ENCODE data around the gene RNF103. TPM values are rescaled to one million over a fixed set of nuclear protein-coding genes. Genes with fewer than 3 reads are reported as not detected.

Gene RNF103
- total RNA-seq, 1 experiment from 2014 or later, result 24.5 TPM

DNA sequence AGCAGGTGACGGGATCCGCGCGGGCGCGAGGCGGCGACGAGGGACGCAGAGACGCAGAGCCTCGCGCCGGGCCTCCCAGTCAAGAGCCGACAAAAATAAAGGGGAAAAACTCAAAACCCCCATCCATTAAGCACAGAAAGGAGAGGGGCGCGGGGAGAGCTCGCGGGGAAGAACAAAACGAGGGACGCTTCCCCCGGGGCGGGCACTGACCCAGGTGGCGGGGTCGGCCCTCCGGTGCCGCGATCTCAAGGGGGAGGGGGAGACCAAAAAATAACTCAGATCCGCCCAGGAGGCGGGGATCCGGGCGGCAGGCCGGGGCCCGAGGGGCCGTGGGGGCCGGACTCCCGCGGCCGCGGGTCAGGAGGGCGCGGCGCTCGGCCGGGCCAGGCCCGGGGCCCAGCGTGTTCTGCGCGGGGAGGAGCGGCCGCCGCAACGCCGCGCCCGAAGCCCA, 597 bp downstream of the RNF103 start:
- no peaks in the 10 kb centered on the region for H3K27me3 ChIP-seq (ENCODE audit: insufficient read depth, low read depth)
- H3F3A ChIP-seq (ENCODE audit: insufficient read depth, low read depth), result peaks cover 22% of the 10 kb centered on the region
- CTCF ChIA-PET, result no interaction called here
- H2AFZ ChIP-seq, result peak overlapping the region; percentile 78
- peak in 1 of 2 experiments; percentile 64 for DNase-seq
- H3K4me3 ChIP-seq, result peak overlapping the region; percentile 78
- intact Hi-C loops (cut with micrococcal nuclease; ENCODE audit: unreplicated experiment), result loop anchor here (1.0 to 5.0 kb wide), 4 partner anchors 60 to 426 kb away; partner anchors contain the start of genes CHMP3, IMMT, KDM3A and MRPL35
- TF ChIP-seq, protein P1, sequence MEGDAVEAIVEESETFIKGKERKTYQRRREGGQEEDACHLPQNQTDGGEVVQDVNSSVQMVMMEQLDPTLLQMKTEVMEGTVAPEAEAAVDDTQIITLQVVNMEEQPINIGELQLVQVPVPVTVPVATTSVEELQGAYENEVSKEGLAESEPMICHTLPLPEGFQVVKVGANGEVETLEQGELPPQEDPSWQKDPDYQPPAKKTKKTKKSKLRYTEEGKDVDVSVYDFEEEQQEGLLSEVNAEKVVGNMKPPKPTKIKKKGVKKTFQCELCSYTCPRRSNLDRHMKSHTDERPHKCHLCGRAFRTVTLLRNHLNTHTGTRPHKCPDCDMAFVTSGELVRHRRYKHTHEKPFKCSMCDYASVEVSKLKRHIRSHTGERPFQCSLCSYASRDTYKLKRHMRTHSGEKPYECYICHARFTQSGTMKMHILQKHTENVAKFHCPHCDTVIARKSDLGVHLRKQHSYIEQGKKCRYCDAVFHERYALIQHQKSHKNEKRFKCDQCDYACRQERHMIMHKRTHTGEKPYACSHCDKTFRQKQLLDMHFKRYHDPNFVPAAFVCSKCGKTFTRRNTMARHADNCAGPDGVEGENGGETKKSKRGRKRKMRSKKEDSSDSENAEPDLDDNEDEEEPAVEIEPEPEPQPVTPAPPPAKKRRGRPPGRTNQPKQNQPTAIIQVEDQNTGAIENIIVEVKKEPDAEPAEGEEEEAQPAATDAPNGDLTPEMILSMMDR (conservative IDR thresholded peaks at IDR 0.05), result no peak
- TF ChIP-seq EZH2 (IDR thresholded peaks at IDR 0.05; ENCODE audit: low read depth), result no peak
- peaks cover 18% of the 10 kb centered on the region for H4K20me1 ChIP-seq (ENCODE audit: insufficient read depth)
- peak overlapping the region; percentile 94 for H3K4me2 ChIP-seq
- no TSS peak for BruUV-seq (replicated peaks)
- peaks cover 16% of the 10 kb centered on the region for H3K4me1 ChIP-seq (replicated peaks; ENCODE audit: insufficient read depth)
- 0 out of 2 replicates have a peak, but pooled peaks cover 5% of the 10 kb centered on the region for H3K36me3 ChIP-seq (ENCODE audit: low read depth)
- H3K27ac ChIP-seq, result peak overlapping the region; percentile 89
- no peaks in the 10 kb centered on the region for H3K9me2 ChIP-seq (ENCODE audit: insufficient read depth)
- peaks cover 37% of the 10 kb centered on the region for H3K79me2 ChIP-seq (ENCODE audit: low read depth)
- POLR2A ChIA-PET (ENCODE audit: unreplicated experiment), result interaction anchor here (0.6 kb wide), 2 partner anchors 72 to 352 kb away, joined by 3 read pairs; no protein-coding TSS in a partner anchor
- no peaks in the 10 kb centered on the region for H3K9me3 ChIP-seq (ENCODE audit: insufficient read depth, low read depth)

DNA sequence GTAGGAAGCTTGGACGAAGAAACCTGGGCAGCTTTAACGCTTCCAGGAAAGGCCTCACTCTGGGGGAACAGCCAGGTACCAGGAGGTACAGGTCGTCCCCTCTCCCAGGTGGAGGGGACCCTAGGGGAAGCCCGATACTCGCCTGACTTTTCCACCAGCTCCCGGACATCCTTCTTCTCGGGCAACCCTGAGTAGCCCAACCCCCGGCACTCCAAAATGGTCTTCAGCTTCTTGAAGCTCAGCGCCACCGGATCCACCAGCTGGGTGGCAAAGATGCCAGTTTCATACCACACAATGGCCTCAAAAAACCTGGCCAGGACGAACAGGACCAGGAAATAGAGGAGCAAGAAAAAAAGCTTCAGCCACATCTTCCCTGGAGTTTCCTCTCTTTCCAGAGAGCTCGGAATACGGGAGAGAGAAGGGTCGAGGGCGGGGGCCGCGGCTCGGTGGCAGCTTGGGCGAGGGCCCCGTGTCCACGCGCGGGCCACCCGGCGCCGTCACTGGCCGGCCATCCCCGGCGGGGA, 1.1 kb downstream of the RNF103 start:
- Histone ChIP-seq H3K79me2 (ENCODE audit: low read depth) (peaks cover 37% of the 10 kb centered on the region), H2AFZ (peak overlapping the region; percentile 78), H3K36me3 (ENCODE audit: low read depth) (peaks cover 9% of the 10 kb centered on the region; the same call in 1 of the 2 replicates), H3K27me3 (ENCODE audit: insufficient read depth, low read depth) (no peaks in the 10 kb centered on the region), H3K4me2 (peak overlapping the region; percentile 94), H4K20me1 (ENCODE audit: insufficient read depth) (peaks cover 18% of the 10 kb centered on the region), H3K9me2 (ENCODE audit: insufficient read depth) (no peaks in the 10 kb centered on the region), H3K27ac (peak overlapping the region; percentile 89), H3K9me3 (ENCODE audit: insufficient read depth, low read depth) (no peaks in the 10 kb centered on the region), H3K4me3 (peak overlapping the region; percentile 78), H3F3A (ENCODE audit: insufficient read depth, low read depth) (peaks cover 22% of the 10 kb centered on the region), H3K4me1 (replicated peaks; ENCODE audit: insufficient read depth) (peaks cover 16% of the 10 kb centered on the region)
- no peak for DNase-seq
- POLR2A ChIA-PET (ENCODE audit: unreplicated experiment), result interaction anchor here (0.6 kb wide), 4 partner anchors 17 to 351 kb away, joined by 3 to 5 read pairs (median 4); no protein-coding TSS in a partner anchor
- TF ChIP-seq, protein P1 (conservative IDR thresholded peaks at IDR 0.05), result no peak
- CTCF ChIA-PET, result no interaction called here
- BruUV-seq (replicated peaks), result TSS peak; percentile 33
- intact Hi-C loops (cut with micrococcal nuclease; ENCODE audit: unreplicated experiment), result loop anchor here (1.0 to 5.0 kb wide), 4 partner anchors 59 to 425 kb away; partner anchors contain the start of genes CHMP3, IMMT, KDM3A and MRPL35

DNA sequence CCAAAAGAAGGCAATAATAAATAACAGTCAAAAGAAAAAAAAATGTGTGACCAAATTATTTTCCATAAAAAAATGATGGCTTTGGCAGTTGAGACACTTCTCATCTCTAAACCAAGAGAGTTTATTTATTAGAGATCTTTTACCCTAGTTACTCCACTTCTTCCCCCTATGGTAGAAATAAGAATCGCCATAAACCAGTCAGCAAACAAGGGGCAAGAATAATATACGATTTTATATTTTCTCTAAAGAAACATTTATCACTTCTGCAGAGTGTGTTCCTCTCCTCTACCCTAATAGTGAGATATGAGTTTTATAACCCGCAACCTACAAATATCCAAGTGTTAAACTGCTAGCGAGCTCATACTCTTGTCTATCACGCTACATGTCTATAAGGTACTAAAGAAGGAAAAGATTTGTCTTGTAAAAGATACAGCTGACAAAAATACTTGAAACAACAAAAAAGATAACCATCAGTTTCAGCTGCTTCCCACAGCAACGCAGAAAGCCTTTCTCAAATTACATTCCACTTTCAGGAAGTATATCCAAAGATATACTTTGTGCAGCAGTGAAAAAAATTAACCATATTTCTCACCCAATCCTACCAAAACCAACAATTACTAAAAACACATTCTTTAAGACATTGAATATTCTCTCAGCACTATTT, 2.3 kb downstream of the RNF103 start:
- ChIA-PET CTCF (interaction anchor here (0.7 kb wide), 1 partner anchor 896 kb away, joined by 3 read pairs; no protein-coding TSS in a partner anchor), POLR2A (ENCODE audit: unreplicated experiment) (interaction anchor here (0.7 kb wide), 2 partner anchors 909 to 1294 kb away, joined by 5 to 9 read pairs; partner anchors contain the start of gene TGOLN2)
- peaks cover 16% of the 10 kb centered on the region for H3K4me1 ChIP-seq (replicated peaks; ENCODE audit: insufficient read depth)
- H2AFZ ChIP-seq, result no peak overlapping the region
- TF ChIP-seq EZH2 (IDR thresholded peaks at IDR 0.05; ENCODE audit: low read depth), result no peak
- TF ChIP-seq, protein P1 (conservative IDR thresholded peaks at IDR 0.05), result 0 out of 2 replicates have a peak, but pooled peaks have one; percentile 18
- no TSS peak for BruUV-seq (replicated peaks)
- H4K20me1 ChIP-seq (ENCODE audit: insufficient read depth), result peaks cover 18% of the 10 kb centered on the region
- peaks cover 21% of the 10 kb centered on the region; the same call in 1 of the 2 replicates for H3K36me3 ChIP-seq (ENCODE audit: low read depth)
- H3K79me2 ChIP-seq (ENCODE audit: low read depth), result peaks cover 37% of the 10 kb centered on the region
- peak in 1 of 2 experiments; percentile 64 for DNase-seq
- H3K27ac ChIP-seq, result peak overlapping the region; percentile 89
- peak overlapping the region; percentile 94 for H3K4me2 ChIP-seq
- H3K9me2 ChIP-seq (ENCODE audit: insufficient read depth), result no peaks in the 10 kb centered on the region
- H3K9me3 ChIP-seq (ENCODE audit: insufficient read depth, low read depth), result no peaks in the 10 kb centered on the region
- peaks cover 22% of the 10 kb centered on the region for H3F3A ChIP-seq (ENCODE audit: insufficient read depth, low read depth)
- peak overlapping the region; percentile 78 for H3K4me3 ChIP-seq
- no peaks in the 10 kb centered on the region for H3K27me3 ChIP-seq (ENCODE audit: insufficient read depth, low read depth)
- intact Hi-C loops (cut with micrococcal nuclease; ENCODE audit: unreplicated experiment), result loop anchor here (5.0 kb wide), 3 partner anchors 81 to 424 kb away; partner anchors contain the start of genes IMMT, KDM3A and MRPL35

Measured in PC-9 (cell line).